ENCODE results near the gene PPP1R13B.
"Not testable (repeated sequence)": the region's sequence is repeated elsewhere in the genome, so short reads cannot be mapped to it uniquely, and the experiment has no call there.

The PPP1R13B gene

GRCh38 chr14:103697603-103698379 is 149.6 kb downstream of the PPP1R13B start:
- DNase-seq (ENCODE audit: low spot score): no peak

- no peak for DNase-seq (ENCODE audit: low spot score)
These were observed 150.2 kb downstream of the PPP1R13B start for GRCh38 chr14:103697206-103697602.

DNA sequence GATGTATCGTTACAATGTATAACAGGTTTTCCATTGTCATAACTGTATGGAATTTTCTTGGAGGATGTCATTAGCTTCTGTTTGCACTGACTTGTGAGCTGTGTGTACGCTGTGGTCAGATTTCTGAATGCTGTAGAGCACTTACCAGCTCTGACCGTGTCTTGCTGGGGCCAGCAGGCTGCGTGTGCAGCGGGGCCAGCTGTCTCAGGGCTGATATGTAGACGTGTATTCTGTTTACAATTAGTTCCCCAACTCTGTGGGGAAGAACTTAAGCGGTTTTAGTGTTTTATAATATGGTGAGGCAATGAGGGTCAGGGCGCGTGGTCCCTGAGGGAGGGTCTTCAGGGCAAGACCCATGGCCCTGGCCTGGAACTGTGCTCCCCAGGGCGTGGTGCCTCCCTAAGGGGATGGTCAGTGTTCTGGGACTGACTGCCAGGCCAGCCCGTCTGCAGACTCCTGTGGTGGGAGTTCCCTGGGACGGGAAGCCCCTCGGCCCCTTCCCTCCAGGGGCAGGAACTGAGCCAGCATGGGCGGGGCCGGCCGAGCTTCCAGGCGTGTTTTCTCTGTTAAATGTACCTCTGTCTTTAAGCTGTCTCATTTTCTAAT is 150.8 kb downstream of the PPP1R13B start:
- no peak for DNase-seq (ENCODE audit: low spot score)

- DNase-seq (ENCODE audit: low spot score): no peak
These were observed 151.3 kb downstream of the PPP1R13B start for GRCh38 chr14:103696070-103696402.

DNA sequence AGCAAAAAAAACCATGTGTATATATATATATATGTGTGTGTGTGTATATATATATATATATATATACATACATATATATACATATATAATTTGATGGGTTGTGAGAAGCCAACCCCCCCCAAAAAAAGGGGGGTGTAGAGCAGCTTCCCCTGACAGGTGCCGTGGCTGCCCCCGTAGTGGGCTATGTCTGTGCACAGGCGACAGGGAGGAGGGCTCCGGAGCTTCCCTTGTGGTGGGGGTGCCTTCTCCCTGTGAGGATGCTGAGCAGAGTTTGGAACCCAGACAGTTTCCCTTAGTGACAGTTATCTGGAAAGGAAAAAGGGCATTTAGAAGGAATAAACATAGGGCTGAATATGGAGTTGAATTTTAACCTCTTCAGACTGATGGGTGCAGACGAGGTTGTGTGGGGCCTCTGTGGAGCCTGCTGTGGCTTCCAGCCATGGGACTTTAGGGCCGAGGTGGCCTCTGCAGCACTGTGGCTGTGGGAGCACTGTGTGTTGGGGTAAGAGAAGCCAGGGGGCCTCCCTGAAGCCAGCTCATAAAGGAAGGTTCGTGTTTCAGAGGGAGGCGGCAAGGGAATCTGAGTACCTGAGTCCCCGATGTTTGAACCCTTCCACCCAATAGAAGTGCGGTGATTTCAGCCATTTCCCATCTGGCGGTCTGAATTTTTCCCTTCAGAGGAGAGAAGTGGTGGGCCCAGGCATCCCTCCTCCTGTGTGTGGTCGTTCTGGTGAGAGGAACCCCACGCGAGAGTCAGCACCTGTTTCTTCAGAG is 151.9 kb downstream of the PPP1R13B start:
- DNase-seq (ENCODE audit: low spot score): no peak

DNA sequence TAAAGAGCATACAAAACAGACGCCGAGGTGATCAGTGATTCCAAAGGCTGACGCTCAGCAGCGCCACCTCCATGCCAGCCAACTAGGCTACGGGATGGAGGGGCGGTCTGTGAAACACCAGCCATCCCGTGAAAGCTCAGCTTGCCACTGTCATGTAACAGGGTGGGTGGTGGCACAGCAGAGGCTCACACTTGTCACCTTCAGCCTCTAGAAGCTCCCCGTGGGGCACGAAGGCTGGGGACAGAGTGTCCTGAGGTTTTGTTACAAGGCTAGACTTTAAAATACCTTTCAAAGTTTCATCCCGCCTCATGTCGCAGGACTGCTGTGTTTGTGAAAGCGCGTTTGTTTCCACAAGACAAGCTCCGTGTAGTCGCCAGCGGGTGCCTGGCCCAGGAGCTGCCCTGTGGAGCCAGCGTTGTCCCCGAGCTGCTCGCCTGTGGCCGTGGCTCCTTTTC is 152.8 kb downstream of the PPP1R13B start:
- no peak for DNase-seq (ENCODE audit: low spot score)

GRCh38 chr14:103693515-103693914 is 153.9 kb downstream of the PPP1R13B start:
- DNase-seq (ENCODE audit: low spot score): no peak

DNA sequence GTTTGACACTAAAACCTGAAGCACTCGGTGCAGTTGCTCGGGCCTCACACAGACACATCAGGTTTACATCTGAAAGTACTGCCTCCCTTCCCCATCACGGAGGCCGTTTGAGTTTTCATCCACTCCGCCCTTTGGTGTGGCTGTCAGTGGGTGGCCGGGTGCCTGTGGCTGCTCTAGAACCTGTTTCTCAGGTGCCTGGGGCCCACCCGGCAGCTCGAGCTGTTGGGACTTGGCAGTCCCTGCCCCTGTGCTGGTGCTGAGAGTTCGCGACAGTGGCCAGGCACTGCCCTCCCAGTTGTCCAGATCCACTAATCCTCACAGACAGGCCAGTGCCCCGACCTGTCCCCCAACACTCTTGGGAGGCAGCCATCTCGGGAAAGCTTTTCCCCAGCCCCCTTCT is 154.5 kb downstream of the PPP1R13B start:
- DNase-seq (ENCODE audit: low spot score): no peak

DNA sequence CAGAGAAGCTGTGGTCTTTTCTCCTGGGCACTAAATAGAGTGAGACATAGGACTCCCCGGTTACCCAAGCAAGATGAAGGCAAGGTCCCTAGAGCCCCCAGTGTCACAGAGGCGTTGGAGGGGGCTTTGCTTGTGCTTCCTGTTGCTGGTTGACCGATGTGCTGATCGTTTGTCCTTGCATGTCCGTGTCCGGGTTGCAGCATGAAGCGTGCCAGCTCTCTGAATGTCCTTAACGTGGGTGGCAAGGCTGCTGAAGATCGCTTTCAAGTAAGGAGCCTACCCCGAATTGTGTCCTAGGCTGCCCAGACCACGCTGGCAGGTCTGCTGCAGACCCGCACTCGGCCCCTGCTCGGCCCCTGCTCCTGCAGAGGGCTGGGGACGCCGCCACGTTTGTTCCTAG is 155.2 kb downstream of the PPP1R13B start:
- DNase-seq (ENCODE audit: low spot score): no peak

GRCh38 chr14:103691655-103692054 is 155.7 kb downstream of the PPP1R13B start:
- not testable (repeated sequence) for DNase-seq (ENCODE audit: low spot score)

DNA sequence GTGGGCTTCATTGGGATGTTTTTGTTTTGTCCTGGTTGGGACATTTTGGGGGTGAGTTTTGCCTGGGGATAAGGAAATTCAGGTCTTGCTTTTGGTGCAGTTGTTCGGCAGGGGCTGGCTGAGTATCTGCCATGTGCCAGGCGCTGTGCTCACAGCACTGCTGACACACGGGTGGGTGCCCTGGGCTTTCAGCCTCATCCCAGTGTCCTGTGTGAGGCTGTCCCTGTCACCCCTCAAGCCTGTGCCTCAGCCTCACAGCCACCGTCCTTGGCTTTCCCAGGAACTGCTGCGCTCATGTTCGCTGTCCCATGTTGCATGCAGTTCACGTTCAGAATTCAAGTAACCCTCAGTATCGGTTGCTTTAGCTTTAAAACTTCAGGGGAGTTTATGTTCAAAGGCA is 157.0 kb downstream of the PPP1R13B start:
- DNase-seq (ENCODE audit: low spot score): no peak

GRCh38 chr14:103688906-103689902 is 158.2 kb downstream of the PPP1R13B start:
- DNase-seq (ENCODE audit: low spot score): no peak

DNA sequence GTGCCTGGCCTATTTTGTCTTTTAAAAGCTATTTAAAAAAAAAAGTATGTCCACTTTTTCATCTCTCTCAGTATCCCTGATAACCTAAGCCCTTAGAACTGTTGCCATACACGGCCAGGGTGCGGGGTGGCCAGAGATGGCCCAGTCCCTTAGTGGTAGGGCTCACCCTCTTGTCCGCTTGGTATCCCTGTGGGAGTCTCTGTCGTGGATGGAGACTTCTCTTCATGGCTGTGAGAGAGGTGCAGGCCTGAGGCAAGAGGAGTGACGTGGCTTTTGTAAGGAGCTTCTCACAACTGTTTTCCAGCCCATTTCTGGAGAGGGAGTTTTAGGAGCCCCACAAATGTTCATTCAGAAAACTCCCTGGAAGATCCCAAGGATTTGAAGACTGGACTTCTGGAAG is 158.9 kb downstream of the PPP1R13B start:
- no peak for DNase-seq (ENCODE audit: low spot score)

DNA sequence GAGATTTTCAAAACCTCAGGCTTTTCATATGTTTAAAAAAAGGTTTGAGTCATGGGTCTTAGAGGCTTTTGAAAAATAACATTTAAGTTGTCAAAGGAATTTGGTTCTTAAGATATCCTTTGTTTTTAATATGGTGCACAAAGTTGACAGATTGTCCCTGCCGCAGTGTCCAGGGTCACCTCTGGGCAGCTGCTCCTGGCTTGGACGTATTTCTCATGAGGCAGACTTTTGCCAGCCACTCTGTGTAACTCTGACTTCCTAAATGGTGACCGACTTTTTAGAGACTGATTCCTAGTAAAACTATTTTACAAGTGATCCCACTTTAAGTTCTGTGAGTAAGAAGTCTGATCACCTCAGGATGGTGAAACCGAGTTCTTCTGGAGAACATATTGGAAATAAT is 159.7 kb downstream of the PPP1R13B start:
- no peak for DNase-seq (ENCODE audit: low spot score)

GRCh38 chr14:103686831-103687485 is 160.4 kb downstream of the PPP1R13B start:
- DNase-seq (ENCODE audit: low spot score): no peak

DNA sequence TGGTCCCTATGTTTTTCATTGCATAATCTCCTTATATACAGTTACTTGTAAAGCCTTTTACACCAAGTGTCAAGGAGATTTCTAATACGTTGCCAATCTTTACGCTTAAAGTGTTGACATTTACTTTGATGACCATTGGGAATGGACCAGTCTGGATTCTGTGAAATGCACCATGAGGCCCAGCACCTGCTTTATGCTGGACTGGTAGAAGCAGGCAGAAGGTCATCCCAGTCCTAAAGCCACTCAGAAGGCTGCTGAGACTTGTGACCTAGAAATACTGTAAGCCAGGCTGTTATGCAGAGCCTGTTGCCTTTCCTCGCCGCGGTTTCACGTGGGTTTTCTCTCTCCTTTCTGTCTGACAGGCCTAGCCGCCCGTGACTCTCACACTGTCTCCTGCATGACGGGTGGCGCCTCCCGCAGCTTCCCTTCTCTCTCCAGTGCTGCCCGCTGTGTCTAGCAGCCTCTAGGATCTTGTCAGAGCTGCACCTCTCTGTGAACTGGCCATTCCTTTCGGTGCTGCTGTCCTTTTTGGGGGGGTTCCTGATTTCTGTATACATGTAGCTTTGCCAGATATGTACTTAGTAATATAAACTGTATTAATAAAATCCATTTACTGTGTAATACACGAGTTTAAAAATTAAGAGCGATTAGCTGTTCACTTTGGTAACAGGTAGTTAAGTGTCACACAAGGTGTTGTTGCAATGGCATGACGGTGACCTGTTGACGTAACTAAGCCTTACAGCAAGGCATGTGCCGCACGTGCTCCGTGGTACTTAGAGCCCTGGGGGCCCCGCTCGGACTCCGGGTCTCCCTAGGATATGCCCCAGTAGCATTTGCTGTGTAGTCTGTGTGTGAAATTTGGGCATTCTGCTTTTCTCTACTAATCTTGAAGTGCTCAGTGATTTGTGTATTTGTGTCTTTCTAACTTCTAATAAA is 161.8 kb downstream of the PPP1R13B start:
- DNase-seq (ENCODE audit: low spot score): no peak

DNA sequence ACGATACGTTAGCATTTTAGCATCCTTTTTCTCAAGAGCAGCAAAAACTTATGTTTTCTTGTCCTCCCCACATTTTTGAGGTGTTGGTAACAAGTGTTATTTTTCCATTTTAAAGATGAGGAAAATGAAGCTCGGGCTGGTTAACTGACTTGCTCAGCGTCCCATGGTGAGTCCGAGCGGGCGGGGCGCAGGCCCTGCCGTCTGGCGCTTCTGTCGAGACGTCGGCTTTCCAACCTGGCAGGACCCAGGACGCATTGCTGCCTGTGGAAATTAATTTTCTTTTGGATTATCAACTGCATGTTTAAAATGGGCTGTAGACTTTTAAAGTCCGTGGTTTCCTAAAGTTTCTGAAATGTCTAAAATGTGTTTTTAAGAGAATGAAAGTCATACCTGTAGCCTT is 162.5 kb downstream of the PPP1R13B start:
- no peak for DNase-seq (ENCODE audit: low spot score)

- DNase-seq (ENCODE audit: low spot score): no peak
These were observed 162.9 kb downstream of the PPP1R13B start for GRCh38 chr14:103684471-103684870.
